Natural killer cell (primary cell): Measurements from ENCODE around the gene PLEKHA6. TPM values are rescaled to one million over a fixed set of nuclear protein-coding genes. Genes with fewer than 3 reads are reported as not detected.

Source experiments
- ATAC-seq, 3 donors: fragments of 150-1000 bp in 2 of 3; fragments of 200-7000 bp in 1 of 3; cut with Tn5 transposase; 1 replicate in 1 of 3; 2 replicates in 2 of 3; pipeline ENCODE4 v1.10.0; 2021; ENCODE audit warnings: mild to moderate bottlenecking in 2 of 3, moderate library complexity in 2 of 3
- DNase-seq, 2 donors: peaks; one replicate each; pipeline versions ENCODE4 v3.0.0 to v3.0.0-alpha.2; 2013 to 2021; ENCODE audit warnings: mixed read lengths in 1 of 2
- H3K27ac ChIP-seq: one replicate; pipeline ENCODE4 v1.5.1; 2013; ENCODE audit warnings: mild to moderate bottlenecking, low read length
- H3K27me3 ChIP-seq: one replicate; pipeline ENCODE4 v1.6.1; 2013; ENCODE audit warnings: low read length; ENCODE audit not compliant: control insufficient read depth, insufficient read depth
- H3K36me3 ChIP-seq: one replicate; pipeline ENCODE4 v1.6.1; 2013; ENCODE audit warnings: low read length; ENCODE audit not compliant: control insufficient read depth, insufficient read depth
- H3K4me1 ChIP-seq: one replicate; pipeline ENCODE4 v1.6.1; 2013; ENCODE audit warnings: low read length; ENCODE audit not compliant: control insufficient read depth, insufficient read depth
- H3K4me3 ChIP-seq: one replicate; pipeline ENCODE4 v1.5.1; 2013; ENCODE audit warnings: low read length
- H3K9me3 ChIP-seq: one replicate; pipeline ENCODE4 v1.6.1; 2013; ENCODE audit warnings: low read length; ENCODE audit not compliant: control insufficient read depth, insufficient read depth
- H3K27ac Mint-ChIP-seq, 2 donors: one replicate each; pipeline ENCODE4 v1.8.0; 2022; ENCODE audit warnings: mild to moderate bottlenecking in 2 of 2, mixed read lengths in 2 of 2, moderate library complexity in 1 of 2
- H3K27me3 Mint-ChIP-seq, 2 donors: one replicate each; pipeline ENCODE4 v1.8.0; 2022; ENCODE audit warnings: low read depth in 2 of 2, mixed read lengths in 2 of 2
- H3K36me3 Mint-ChIP-seq: one replicate; pipeline ENCODE4 v1.8.0; 2022; ENCODE audit warnings: mixed read lengths
- H3K4me1 Mint-ChIP-seq, 2 donors: one replicate each; pipeline ENCODE4 v1.8.0; 2022; ENCODE audit warnings: mixed read lengths in 2 of 2
- H3K4me3 Mint-ChIP-seq: one replicate; pipeline ENCODE4 v1.8.0; 2022; ENCODE audit warnings: mild to moderate bottlenecking, moderate library complexity, mixed read lengths
- H3K9me3 Mint-ChIP-seq, 2 donors: one replicate each; pipeline ENCODE4 v1.8.0; 2022; ENCODE audit warnings: mixed read lengths in 2 of 2
- WGBS: methylation state at CpG from one replicate; pipeline ENCODE4 v1.1.7; 2013; ENCODE audit warnings: missing lambda C conversion rate; ENCODE audit not compliant: insufficient coverage; 5-methylcytosine and 5-hydroxymethylcytosine counted together
- intact Hi-C: fragments of 100-400 bp; cut with micrococcal nuclease; formaldehyde crosslinking; loops from one replicate; pipeline ENCODE4 v1.14.2; 2022
- total RNA-seq, 4 donors: library from RNA; stranded (reverse); fragments of 120-200 nt in 1 of 4; gene quantifications; one replicate each; pipeline versions ENCODE4 v1.2.3 to v1.2.4, GENCODE V29; 2013 to 2022
- TF ChIP-seq, protein P1 (sequence below): fragments of 200-600 bp; IDR thresholded peaks from one replicate; pipeline ENCODE4 v1.8.0; 2022; ENCODE audit warnings: antibody characterized with exemption

Gene PLEKHA6
- total RNA-seq, 3 donors from 2014 or later (not counting 1 experiment from before 2014, with no cell fraction given): 0.10 to 0.43 (median 0.16) TPM

GRCh38 chr1:204368996-204369726, 9.4 kb upstream of the PLEKHA6 start:
- H3K4me1 ChIP-seq: peaks cover 1% of the 10 kb centered on the region
- no peaks in the 10 kb centered on the region for H3K36me3 ChIP-seq
- TF ChIP-seq, protein P1, sequence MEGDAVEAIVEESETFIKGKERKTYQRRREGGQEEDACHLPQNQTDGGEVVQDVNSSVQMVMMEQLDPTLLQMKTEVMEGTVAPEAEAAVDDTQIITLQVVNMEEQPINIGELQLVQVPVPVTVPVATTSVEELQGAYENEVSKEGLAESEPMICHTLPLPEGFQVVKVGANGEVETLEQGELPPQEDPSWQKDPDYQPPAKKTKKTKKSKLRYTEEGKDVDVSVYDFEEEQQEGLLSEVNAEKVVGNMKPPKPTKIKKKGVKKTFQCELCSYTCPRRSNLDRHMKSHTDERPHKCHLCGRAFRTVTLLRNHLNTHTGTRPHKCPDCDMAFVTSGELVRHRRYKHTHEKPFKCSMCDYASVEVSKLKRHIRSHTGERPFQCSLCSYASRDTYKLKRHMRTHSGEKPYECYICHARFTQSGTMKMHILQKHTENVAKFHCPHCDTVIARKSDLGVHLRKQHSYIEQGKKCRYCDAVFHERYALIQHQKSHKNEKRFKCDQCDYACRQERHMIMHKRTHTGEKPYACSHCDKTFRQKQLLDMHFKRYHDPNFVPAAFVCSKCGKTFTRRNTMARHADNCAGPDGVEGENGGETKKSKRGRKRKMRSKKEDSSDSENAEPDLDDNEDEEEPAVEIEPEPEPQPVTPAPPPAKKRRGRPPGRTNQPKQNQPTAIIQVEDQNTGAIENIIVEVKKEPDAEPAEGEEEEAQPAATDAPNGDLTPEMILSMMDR: no peak
- no peak overlapping the region for H3K4me3 ChIP-seq
- no peak overlapping the region for H3K27ac ChIP-seq
- Mint-ChIP-seq H3K4me3 (no peak overlapping the region), H3K9me3 (no peaks in the 10 kb centered on the region), H3K4me1 (peaks cover 6 to 7% of the 10 kb centered on the region in 2 donors), H3K27ac (no peak overlapping the region), H3K27me3 (peaks cover 0 to 5% of the 10 kb centered on the region in 2 donors), H3K36me3 (no peaks in the 10 kb centered on the region)
- no peak for DNase-seq
- intact Hi-C loops: no loop called here
- no peaks in the 10 kb centered on the region for H3K9me3 ChIP-seq
- ATAC-seq: peak in 2 of 3 donors; percentile 50 to 60
- WGBS: 39% methylated on average over 13 of the region's 13 CpGs
- no peaks in the 10 kb centered on the region for H3K27me3 ChIP-seq

DNA sequence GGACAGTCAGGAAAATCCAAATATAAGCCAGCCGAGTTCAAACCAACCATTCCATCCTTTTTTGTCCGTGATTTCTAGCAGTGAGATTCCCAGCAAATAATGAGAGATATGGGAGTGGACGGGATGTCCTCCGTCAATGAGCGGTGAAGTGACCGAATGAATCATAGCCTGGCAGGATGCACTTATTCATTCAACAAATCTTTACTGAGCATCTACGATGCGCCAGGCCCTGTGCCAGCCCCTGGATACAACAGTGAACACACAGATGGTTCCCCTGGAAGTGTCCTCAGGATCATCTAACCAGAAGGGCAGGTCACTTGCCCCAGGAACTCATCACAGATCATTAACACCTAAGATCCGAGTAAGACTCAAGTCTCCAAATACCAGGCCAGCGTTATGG, 8.2 kb upstream of the PLEKHA6 start:
- Mint-ChIP-seq H3K36me3 (no peaks in the 10 kb centered on the region), H3K4me1 (peaks cover 14 to 19% of the 10 kb centered on the region in 2 donors), H3K9me3 (no peaks in the 10 kb centered on the region), H3K27ac (no peak overlapping the region), H3K4me3 (no peak overlapping the region), H3K27me3 (peaks cover 0 to 5% of the 10 kb centered on the region in 2 donors)
- DNase-seq: no peak
- TF ChIP-seq, protein P1: no peak
- Histone ChIP-seq H3K27ac (no peak overlapping the region), H3K27me3 (no peaks in the 10 kb centered on the region), H3K9me3 (no peaks in the 10 kb centered on the region), H3K36me3 (no peaks in the 10 kb centered on the region), H3K4me1 (peaks cover 9% of the 10 kb centered on the region), H3K4me3 (no peak overlapping the region)
- 96% methylated on average over 10 of the region's 10 CpGs for WGBS
- no peak for ATAC-seq
- intact Hi-C loops: no loop called here

- ATAC-seq (no peak), DNase-seq (no peak)
- Histone ChIP-seq H3K4me1 (peaks cover 14% of the 10 kb centered on the region), H3K36me3 (no peaks in the 10 kb centered on the region), H3K4me3 (no peak overlapping the region), H3K9me3 (no peaks in the 10 kb centered on the region), H3K27ac (no peak overlapping the region), H3K27me3 (no peaks in the 10 kb centered on the region)
- intact Hi-C loops: no loop called here
- Mint-ChIP-seq H3K4me3 (no peak overlapping the region), H3K4me1 (peaks cover 14 to 20% of the 10 kb centered on the region in 2 donors), H3K36me3 (no peaks in the 10 kb centered on the region), H3K9me3 (no peaks in the 10 kb centered on the region), H3K27ac (no peak overlapping the region), H3K27me3 (peaks cover 0 to 2% of the 10 kb centered on the region in 2 donors)
- 85% methylated on average over 16 of the region's 16 CpGs for WGBS
- TF ChIP-seq, protein P1: no peak
Observed at GRCh38 chr1:204367193-204367858, 7.6 kb upstream of the PLEKHA6 start.
